GM18870 (cell line): ENCODE results near the gene HDAC4.
"Not testable (repeated sequence)": the region's sequence is repeated elsewhere in the genome, so short reads cannot be mapped to it uniquely, and the experiment has no call there.

Experiments used
- ATAC-seq: cut with Tn5 transposase; IDR thresholded peaks from one replicate; pipeline ENCODE4 v1.9.1; 2021; ENCODE audit warnings: moderate library complexity; ENCODE audit not compliant: unreplicated experiment

HDAC4 gene

DNA sequence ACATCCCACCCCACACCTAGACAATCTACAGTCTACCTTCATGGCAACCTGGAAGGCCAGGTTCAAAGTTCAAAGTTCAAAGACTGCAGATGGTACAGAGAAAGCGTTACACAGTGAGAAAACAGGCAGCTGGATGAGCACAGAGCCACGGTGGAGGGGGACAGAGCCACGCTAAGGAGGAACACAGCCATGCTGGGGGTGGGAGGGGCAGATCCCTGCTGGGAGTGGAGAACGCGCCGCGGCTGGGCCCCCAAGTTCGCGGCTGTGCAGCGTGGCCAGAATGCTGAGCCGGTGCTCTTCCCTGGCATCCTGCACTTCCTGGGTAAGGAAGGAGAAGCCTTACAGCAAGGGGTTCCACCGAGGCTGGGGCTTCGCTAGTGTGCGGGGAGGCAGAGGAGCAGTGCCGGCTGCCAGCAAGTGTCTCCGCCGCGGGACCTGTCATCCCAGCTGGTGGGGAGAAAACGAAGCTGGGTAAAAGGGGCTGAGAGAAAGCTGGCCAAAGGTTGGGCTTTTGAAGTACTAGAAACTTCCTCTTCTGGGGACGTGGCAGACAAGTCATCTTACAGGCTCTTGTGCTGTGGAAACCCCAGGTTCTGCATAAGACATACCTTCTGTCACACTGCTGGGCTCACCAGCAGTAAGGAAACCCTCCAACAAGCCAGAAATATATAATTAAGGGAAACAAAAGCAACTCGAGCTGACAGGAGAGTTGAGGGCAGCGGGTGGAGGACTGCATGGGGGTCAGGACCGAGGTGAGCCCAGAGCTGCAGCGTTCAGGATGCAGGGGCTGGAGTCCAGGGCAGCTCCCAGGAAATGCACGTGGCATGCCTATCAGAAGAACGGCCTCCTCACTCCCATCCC lies 115.5 kb downstream of the HDAC4 start:
- ATAC-seq = no peak

GRCh38 chr2:239283961-239284795 lies 116.6 kb downstream of the HDAC4 start:
- ATAC-seq = no peak

DNA sequence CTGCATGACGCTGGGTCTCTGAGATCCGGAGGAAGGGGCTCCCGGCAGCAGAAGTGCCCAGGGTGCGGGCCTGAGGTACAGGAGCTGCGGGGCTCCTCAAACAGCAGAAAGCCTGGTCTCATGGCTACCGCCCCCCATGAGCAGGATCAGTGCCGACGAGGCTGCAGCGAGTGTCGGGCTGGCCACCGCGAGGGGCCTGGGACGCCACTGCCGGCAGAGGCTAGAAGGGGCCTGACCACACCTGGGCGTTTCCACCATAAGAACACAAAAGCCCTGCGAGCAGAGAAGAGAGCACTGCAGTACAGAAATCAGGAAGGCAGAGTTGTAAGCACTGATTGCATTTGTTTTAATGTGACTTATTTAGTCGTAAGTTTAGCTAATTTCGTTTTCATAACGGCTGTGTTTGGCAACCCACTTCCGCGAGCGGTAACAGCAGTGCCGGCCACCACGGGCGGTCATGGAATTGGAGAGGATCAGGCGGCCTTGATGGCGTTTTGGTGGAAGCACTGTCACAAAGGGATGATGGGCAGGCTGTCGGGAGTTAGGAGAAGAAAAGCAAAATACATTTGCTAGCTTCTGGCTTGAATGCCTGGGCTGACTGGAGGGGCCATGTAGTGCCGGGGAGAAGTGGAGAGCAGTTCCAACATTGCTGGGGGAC lies 117.4 kb downstream of the HDAC4 start:
- ATAC-seq = no peak

- no peak for ATAC-seq
These were observed 118.2 kb downstream of the HDAC4 start for GRCh38 chr2:239282448-239283287.

GRCh38 chr2:239280296-239281017 lies 120.4 kb downstream of the HDAC4 start:
- not testable (repeated sequence) for ATAC-seq

DNA sequence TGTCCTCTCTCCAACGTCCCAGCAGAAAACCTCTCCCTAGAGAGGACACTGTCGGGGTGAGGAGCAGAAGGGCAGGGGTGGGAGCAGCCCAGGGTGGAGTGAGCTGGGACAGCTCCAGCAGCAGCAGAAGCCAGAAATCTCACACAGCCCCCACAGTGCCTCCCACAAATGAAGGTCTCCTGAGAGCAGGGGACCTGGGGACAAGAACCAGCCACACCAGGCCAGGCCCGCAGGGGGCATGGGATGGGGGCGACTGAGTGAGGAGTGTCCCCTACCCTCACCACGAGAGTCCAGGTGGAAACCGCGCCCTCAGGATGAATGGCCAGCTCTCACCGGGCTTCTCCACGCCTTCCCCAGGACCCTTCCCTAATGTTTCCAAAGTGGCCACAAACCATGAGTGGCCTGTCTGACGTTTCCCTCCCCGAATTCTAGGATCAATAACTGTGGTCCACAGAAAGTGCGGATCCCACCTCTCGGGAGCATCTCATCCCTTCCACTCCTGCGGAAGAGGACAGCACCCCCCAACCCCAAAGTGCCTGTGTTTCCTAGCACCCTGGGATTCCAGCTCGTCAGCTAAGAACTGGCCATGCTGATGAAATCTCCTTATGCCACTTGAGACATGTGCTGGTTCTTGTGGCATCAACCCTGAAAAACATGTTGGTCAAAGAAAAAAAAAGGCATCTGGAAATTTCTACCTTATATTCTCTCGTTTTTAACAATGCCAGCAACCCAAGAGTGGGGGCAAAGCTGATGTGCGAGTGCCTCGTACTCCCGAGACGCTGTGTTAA lies 121.1 kb downstream of the HDAC4 start:
- ATAC-seq = no peak

DNA sequence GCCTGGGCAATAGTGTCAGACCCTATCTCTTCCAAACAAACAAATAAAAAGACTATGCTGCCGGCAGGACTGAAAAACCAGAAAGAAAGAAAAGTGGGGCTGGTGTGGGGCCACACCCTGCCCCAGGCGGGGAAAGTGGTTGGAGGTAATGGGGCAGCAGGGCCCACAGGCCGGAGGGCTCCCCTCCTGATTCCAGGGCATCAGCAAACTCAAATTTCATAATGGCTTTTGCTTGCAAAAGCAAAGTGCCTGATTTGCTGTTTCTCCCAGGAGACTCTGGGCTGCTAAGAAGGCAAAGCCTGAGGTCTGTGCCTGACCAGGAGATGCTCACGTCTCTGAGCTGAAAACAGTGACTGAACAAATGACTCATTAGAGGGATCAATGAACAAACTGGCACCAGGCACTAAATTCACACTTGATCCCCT lies 121.9 kb downstream of the HDAC4 start:
- ATAC-seq = no peak

GRCh38 chr2:239278361-239278760 lies 122.5 kb downstream of the HDAC4 start:
- ATAC-seq = no peak

DNA sequence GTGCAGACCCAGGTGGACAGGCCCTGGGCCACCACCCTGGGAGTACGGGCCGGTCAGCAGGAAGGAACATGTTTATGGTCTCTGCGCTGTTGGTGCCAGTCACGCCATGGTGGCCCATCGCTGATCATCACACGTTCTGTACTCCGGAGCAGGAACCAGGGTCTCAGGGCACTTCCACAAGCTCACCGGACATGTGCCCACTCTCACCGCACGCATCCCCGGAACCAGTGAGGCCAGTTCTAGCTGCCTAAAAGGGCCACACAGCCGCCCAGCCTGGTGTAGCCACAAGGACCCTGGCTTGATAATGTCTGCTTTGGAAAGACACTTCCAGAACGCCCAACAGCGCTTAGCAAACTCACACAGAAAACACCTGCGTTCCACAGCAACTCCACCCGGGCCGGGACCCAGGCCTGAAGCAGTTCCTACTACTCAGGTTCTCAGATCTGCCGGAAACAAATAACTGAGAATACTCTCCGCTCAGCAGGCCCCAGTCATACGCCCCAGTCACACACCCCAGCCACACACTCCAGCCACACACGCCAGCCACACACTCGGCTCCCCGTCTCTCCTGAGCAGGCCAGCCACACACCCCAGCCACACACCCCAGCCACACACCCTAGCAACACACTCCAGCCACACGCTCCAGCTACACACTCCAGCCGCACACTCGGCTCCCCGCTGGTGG lies 123.3 kb downstream of the HDAC4 start:
- ATAC-seq = no peak

GRCh38 chr2:239276851-239277250 lies 124.0 kb downstream of the HDAC4 start:
- no peak for ATAC-seq

GRCh38 chr2:239275847-239276831 lies 124.7 kb downstream of the HDAC4 start:
- no peak for ATAC-seq

GRCh38 chr2:239275044-239275685 lies 125.7 kb downstream of the HDAC4 start:
- no peak for ATAC-seq

DNA sequence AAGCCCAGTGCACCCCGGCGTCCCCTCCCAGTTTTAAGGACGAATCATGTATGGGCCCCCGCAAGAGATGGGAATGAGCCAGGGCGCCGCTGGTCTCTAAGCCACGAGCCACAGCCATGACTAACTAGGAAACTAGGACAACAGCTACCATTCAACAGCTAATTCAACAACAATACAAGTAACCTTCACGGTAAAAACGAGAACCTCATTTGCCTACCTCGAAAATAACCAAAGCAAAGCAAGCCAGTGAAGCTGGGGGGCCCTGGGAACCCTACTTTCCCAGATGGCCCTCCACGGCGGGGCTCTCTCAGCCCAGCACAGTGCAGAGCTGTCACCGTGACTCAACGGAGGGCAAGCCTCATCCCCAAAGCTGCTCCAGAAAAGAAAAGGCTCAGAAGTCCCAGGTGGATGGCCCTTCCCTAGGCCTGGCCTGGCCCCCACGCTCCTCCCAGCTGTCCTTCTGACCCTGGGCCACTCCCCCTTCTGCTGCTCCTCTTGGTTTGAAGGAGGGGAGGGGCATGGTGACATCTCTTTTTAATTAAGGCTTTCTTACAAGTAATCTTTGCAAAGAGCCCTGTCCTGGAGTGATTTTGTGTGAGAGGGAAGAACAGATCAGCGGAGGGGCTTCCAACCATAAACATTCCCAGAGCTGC lies 126.3 kb downstream of the HDAC4 start:
- no peak for ATAC-seq

DNA sequence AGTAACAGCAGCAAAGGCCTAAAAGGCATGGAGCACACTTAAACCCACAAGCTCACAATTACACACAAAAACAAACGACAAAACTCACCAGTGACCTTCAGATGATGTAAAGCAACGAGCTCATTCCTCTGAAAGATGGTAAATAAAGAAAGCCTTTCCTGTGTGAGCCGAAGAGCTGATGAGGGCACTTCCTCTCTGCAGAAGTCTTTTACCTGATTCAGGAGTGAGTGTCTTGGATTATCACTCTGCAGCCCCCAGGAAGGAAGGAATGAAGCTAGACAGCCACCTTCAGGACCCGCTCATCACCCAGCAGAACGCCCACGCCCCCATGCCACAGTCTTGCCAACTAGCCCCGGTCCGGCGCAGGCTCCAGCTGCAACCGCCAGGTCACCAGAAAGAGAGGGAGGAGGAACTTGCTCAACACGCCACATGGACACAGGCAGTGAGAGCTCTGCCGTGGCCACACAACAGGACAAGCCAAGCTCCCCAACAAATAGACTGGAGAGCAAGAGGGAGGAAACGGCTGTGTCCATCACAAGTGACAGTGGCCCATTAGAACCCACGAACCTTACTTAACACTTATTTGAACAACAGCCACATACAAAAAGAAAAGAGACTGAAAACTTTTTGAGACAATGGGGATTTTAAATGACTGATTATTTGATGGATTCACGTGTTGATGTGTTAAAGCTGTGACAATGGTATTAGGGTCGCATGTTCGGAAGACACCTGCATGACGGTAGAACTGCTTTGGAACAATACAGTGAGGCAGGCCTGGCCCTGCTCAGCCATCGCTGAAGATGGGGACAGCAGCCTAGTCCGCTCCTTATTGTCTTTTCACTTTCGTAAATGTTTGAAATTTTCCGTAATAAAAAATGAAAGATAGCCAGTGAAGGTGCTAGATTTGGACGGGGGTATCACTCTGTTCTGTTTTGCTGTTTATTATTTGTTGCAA lies 127.3 kb downstream of the HDAC4 start:
- ATAC-seq = no peak

DNA sequence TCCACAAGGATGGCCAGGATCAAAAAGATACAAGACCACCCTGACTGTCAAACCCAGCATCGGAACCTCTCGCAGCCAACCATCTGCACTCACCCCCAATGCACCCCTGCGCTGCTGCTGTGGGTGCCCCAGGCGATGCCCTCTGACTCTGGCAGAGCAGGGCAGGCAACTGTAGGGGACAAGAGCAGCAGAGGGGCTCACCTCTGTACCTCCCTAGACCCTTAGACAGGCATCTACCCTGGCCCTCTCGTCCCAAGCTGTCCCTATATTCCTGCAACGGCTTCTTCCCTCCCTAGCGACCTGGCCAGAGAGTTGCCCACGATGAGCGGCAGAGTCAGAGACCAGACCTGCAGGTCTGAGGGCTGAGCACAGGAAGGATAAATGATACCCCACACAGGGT lies 128.2 kb downstream of the HDAC4 start:
- no peak for ATAC-seq
